ENCODE measurements around the gene PRSS27.
"Not testable (repeated sequence)": the region's sequence is repeated elsewhere in the genome, so short reads cannot be mapped to it uniquely, and the experiment has no call there.

DNA sequence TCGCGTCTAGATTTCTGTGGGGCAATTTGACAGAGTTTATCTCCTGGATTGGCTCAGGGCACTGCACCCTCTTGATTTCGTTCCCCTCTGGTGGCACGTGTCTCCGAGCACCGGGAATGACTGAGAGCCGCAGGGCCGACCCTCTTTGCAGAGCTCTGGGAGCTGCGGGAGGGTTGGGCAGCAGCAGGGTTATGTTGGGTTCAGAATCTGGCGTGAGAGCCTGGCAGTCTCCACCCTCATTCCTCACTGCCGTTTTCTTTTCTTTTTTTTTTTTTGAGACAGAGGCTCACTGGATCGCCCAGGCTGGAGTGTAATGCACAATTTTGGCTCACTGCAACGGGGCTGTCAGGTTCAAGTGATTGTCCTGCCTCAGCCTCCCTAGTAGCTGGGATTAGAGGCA lies 30.6 kb downstream of the PRSS27 start:
- TF ChIP-seq, protein P1, sequence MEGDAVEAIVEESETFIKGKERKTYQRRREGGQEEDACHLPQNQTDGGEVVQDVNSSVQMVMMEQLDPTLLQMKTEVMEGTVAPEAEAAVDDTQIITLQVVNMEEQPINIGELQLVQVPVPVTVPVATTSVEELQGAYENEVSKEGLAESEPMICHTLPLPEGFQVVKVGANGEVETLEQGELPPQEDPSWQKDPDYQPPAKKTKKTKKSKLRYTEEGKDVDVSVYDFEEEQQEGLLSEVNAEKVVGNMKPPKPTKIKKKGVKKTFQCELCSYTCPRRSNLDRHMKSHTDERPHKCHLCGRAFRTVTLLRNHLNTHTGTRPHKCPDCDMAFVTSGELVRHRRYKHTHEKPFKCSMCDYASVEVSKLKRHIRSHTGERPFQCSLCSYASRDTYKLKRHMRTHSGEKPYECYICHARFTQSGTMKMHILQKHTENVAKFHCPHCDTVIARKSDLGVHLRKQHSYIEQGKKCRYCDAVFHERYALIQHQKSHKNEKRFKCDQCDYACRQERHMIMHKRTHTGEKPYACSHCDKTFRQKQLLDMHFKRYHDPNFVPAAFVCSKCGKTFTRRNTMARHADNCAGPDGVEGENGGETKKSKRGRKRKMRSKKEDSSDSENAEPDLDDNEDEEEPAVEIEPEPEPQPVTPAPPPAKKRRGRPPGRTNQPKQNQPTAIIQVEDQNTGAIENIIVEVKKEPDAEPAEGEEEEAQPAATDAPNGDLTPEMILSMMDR (conservative IDR thresholded peaks at IDR 0.05) = not testable (repeated sequence)
- TF ChIP-seq EZH2 (IDR thresholded peaks at IDR 0.05; ENCODE audit: low read depth) = not testable (repeated sequence)

Data from PC-9 (cell line).